ENCODE results near the gene IL1A. TPM values are rescaled to one million over a fixed set of nuclear protein-coding genes. Genes with fewer than 3 reads are reported as not detected.

The IL1A gene
- total and polyA plus RNA-seq, 9 of the 15 experiments (the other 6 are each of a cell fraction or from before 2014, with no cell fraction given): 0.03 to 0.27 (median 0.14) TPM; not detected in 2

DNA sequence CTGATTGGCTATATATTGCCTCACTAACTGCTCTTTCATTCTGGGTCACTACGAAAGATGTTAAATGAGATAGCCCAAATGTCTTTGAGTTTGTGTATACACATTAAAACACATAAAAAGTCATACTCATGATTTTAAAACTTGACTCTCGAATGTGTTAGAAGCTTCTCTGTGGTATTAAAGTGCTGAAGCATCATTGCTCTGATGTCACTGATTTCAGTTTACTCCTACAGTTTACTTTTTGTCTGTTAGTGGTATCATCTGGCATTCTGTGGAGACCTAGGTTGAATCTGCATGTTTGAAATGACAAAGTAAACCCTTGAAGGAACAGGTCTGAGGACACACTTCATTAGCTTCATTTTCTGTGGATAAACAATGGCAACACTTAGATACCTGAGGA, 52.8 kb downstream of the IL1A start:
- no peaks in the 10 kb centered on the region for H3K9me1 ChIP-seq (ENCODE audit: control insufficient read depth, insufficient read depth, low read length)
- DNase-seq (ENCODE audit: extremely low read depth in 1 of 4, low spot score in 3 of 4) (no peak), ATAC-seq (no peak), FAIRE-seq (peak; percentile 19)
- 39% methylated on average over 2 of the region's 2 CpGs for WGBS (ENCODE audit: insufficient coverage, low coverage, missing lambda C conversion rate)
- H3K4me3 ChIP-seq: no peak overlapping the region
- H3K36me3 ChIP-seq (ENCODE audit: control insufficient read depth, insufficient read depth, low read length): no peaks in the 10 kb centered on the region
- no peaks in the 10 kb centered on the region for H3K9me3 ChIP-seq (replicated peaks; ENCODE audit: control insufficient read depth, insufficient read depth, low read depth, low read length)
- H3K27ac ChIP-seq (ENCODE audit: extremely low read depth, low read depth, low read length): no peak overlapping the region
- BruUV-seq (replicated peaks): no TSS peak
- H3K4me2 ChIP-seq (ENCODE audit: insufficient read depth, low read length): no peak overlapping the region
- no peaks in the 10 kb centered on the region for H3K27me3 ChIP-seq (ENCODE audit: control insufficient read depth in 2 of 2, insufficient read depth in 2 of 2, low read length in 2 of 2)
- H3K79me2 ChIP-seq (ENCODE audit: control insufficient read depth, insufficient read depth, low read length): no peaks in the 10 kb centered on the region
- ChIA-PET POLR2A (interaction anchor here (0.8 kb wide), 1 partner anchor 12 kb away, joined by 3 read pairs; no protein-coding TSS in a partner anchor), CTCF (ENCODE audit: low intra/inter-chr PET ratio) (no interaction called here)
- no peak overlapping the region for H3K9ac ChIP-seq (ENCODE audit: insufficient read depth in 1 of 2, low read depth in 2 of 2, low read length in 2 of 2)
- H3K4me1 ChIP-seq (replicated peaks in 1 of 2; ENCODE audit: control insufficient read depth in 2 of 2, insufficient read depth in 2 of 2, low read length in 2 of 2): peaks cover 20 to 28% of the 10 kb centered on the region in 2 experiments
- H2AFZ ChIP-seq (ENCODE audit: low read depth, low read length): no peak overlapping the region
- intact Hi-C loops (cut with micrococcal nuclease) (no loop called here), in situ Hi-C loops (cut with MboI) (no loop called here)
- TF ChIP-seq STAG1 (CRISPR knock-in tag; IDR thresholded peaks at IDR 0.05; ENCODE audit: borderline replicate concordance) (no peak), MECOM (CRISPR knock-in tag; IDR thresholded peaks at IDR 0.05) (no peak), MBD1 (CRISPR knock-in tag; IDR thresholded peaks at IDR 0.05) (0 out of 2 replicates have a peak, but pooled peaks have one; percentile 34), KLF6 (CRISPR knock-in tag; IDR thresholded peaks at IDR 0.05; ENCODE audit: borderline replicate concordance) (no peak), ZNF316 (IDR thresholded peaks at IDR 0.05) (peak; percentile 55), BCOR (IDR thresholded peaks at IDR 0.05) (no peak), ZNF75A (CRISPR knock-in tag; IDR thresholded peaks at IDR 0.05) (no peak), POU5F1 (IDR thresholded peaks at IDR 0.05; ENCODE audit: borderline replicate concordance, low read depth, low read length, partially characterized antibody) (no peak), ZEB2 (IDR thresholded peaks at IDR 0.05) (no peak), CREBBP (IDR thresholded peaks at IDR 0.05; ENCODE audit: low read depth, low read length) (no peak), ELK1 (CRISPR knock-in tag; IDR thresholded peaks at IDR 0.05) (no peak), JUNB (CRISPR knock-in tag; conservative IDR thresholded peaks at IDR 0.05) (no peak), SMARCA5 (IDR thresholded peaks at IDR 0.05) (no peak)
- no peaks in the 10 kb centered on the region for H4K20me1 ChIP-seq (replicated peaks; ENCODE audit: control insufficient read depth, insufficient read depth, low read length)

Measured in K562 (cell line).